Measurements from ENCODE around the gene OLFML3. TPM values are rescaled to one million over a fixed set of nuclear protein-coding genes. Genes with fewer than 3 reads are reported as not detected.

Gene OLFML3
- total and polyA plus RNA-seq, 5 experiments from 2014 or later = 0.36 to 0.49 TPM; not detected in 3

- ATAC-seq (no peak), DNase-seq (no peak)
- Mint-ChIP-seq H3K27me3 (no peaks in the 10 kb centered on the region), H3K36me3 (peaks cover 0 to 6% (median 4%) of the 10 kb centered on the region in 3 donors), H3K9me3 (peaks cover 0 to 3% (median 0%) of the 10 kb centered on the region in 9 donors), H3K27ac (peak overlapping the region in 3 of 10 donors; percentile 49 to 60 (median 56)), H3K4me3 (no peak overlapping the region), H3K4me1 (peaks cover 8 to 22% (median 20%) of the 10 kb centered on the region in 4 donors)
- POLR2A ChIA-PET = no interaction called here
Observed at GRCh38 chr1:113981962-113982931, 3.0 kb downstream of the OLFML3 start.

- peak overlapping the region in 3 of 10 donors; percentile 47 to 60 (median 58) for H3K27ac Mint-ChIP-seq
- H3K4me1 Mint-ChIP-seq = peaks cover 6 to 16% (median 15%) of the 10 kb centered on the region in 4 donors
- H3K36me3 Mint-ChIP-seq = peaks cover 0 to 6% (median 4%) of the 10 kb centered on the region in 3 donors
- POLR2A ChIA-PET = no interaction called here
- no peaks in the 10 kb centered on the region for H3K27me3 Mint-ChIP-seq
- DNase-seq = no peak
- no peak overlapping the region for H3K4me3 Mint-ChIP-seq
- peaks cover 0 to 3% (median 0%) of the 10 kb centered on the region in 9 donors for H3K9me3 Mint-ChIP-seq
- no peak for ATAC-seq
Observed at GRCh38 chr1:113982949-113983348, 3.7 kb downstream of the OLFML3 start.

- no peaks in the 10 kb centered on the region for H3K27me3 Mint-ChIP-seq
- POLR2A ChIA-PET = interaction anchor here (0.5 kb wide), 1 partner anchor 12 kb away, joined by 3 read pairs; no protein-coding TSS in a partner anchor
Observed at GRCh38 chr1:113983391-113983790, 4.1 kb downstream of the OLFML3 start.

GRCh38 chr1:113983826-113984225, 4.6 kb downstream of the OLFML3 start:
- Mint-ChIP-seq H3K4me3 (no peak overlapping the region), H3K9me3 (peaks cover 0 to 3% (median 0%) of the 10 kb centered on the region in 9 donors), H3K36me3 (peaks cover 0 to 6% (median 4%) of the 10 kb centered on the region in 3 donors), H3K4me1 (peaks cover under 1 to 8% (median 6%) of the 10 kb centered on the region in 4 donors), H3K27me3 (no peaks in the 10 kb centered on the region), H3K27ac (peak overlapping the region in 1 of 10 donors; percentile 58)
- POLR2A ChIA-PET = interaction anchor here (0.5 kb wide), 1 partner anchor 11 kb away, joined by 3 read pairs; no protein-coding TSS in a partner anchor
- ATAC-seq (no peak), DNase-seq (no peak)

More at GRCh38 chr1:113983391-113983790, 4.1 kb downstream of the OLFML3 start:
- no peak for DNase-seq
- Mint-ChIP-seq H3K9me3 (peaks cover 0 to 3% (median 0%) of the 10 kb centered on the region in 9 donors), H3K4me1 (peaks cover 3 to 12% (median 10%) of the 10 kb centered on the region in 4 donors), H3K27ac (peak overlapping the region in 3 of 10 donors; percentile 27 to 58 (median 35)), H3K4me3 (no peak overlapping the region), H3K36me3 (peaks cover 0 to 6% (median 4%) of the 10 kb centered on the region in 3 donors)
- peak in 1 of 2 donors; percentile 12 for ATAC-seq

GRCh38 chr1:113984710-113985109, 5.4 kb downstream of the OLFML3 start:
- H3K4me1 Mint-ChIP-seq = peaks cover 0 to 4% (median 2%) of the 10 kb centered on the region in 4 donors
- no peak overlapping the region for H3K4me3 Mint-ChIP-seq
- ATAC-seq (no peak), DNase-seq (no peak)
- peak overlapping the region in 1 of 10 donors; percentile 33 for H3K27ac Mint-ChIP-seq
- peaks cover 0 to 1% (median 0%) of the 10 kb centered on the region in 5 donors for H3K27me3 Mint-ChIP-seq
- H3K36me3 Mint-ChIP-seq = peaks cover 0 to 6% (median 4%) of the 10 kb centered on the region in 3 donors
- POLR2A ChIA-PET = no interaction called here
- peaks cover 0 to 3% (median 0%) of the 10 kb centered on the region in 9 donors for H3K9me3 Mint-ChIP-seq

GRCh38 chr1:113986802-113987201, 7.5 kb downstream of the OLFML3 start:
- DNase-seq (no peak), ATAC-seq (no peak)
- POLR2A ChIA-PET = no interaction called here
- peaks cover 0 to 3% (median 0%) of the 10 kb centered on the region in 9 donors for H3K9me3 Mint-ChIP-seq
- peaks cover 0 to 2% (median 0%) of the 10 kb centered on the region in 3 donors for H3K36me3 Mint-ChIP-seq
- H3K27me3 Mint-ChIP-seq = peaks cover 0 to 1% (median 0%) of the 10 kb centered on the region in 5 donors
- H3K4me3 Mint-ChIP-seq = no peak overlapping the region
- peaks cover 0 to 4% (median 2%) of the 10 kb centered on the region in 4 donors for H3K4me1 Mint-ChIP-seq
- no peak overlapping the region for H3K27ac Mint-ChIP-seq

- H3K9me3 Mint-ChIP-seq = peaks cover 0 to 3% (median 0%) of the 10 kb centered on the region in 9 donors
- POLR2A ChIA-PET = no interaction called here
- DNase-seq (no peak), ATAC-seq (no peak)
- peaks cover 0 to 1% (median 0%) of the 10 kb centered on the region in 5 donors for H3K27me3 Mint-ChIP-seq
- no peak overlapping the region for H3K27ac Mint-ChIP-seq
- no peak overlapping the region for H3K4me3 Mint-ChIP-seq
- peaks cover 0 to 2% (median 0%) of the 10 kb centered on the region in 3 donors for H3K36me3 Mint-ChIP-seq
- peaks cover 0 to 4% (median 2%) of the 10 kb centered on the region in 4 donors for H3K4me1 Mint-ChIP-seq
Observed at GRCh38 chr1:113987259-113987658, 8.0 kb downstream of the OLFML3 start.

- Mint-ChIP-seq H3K9me3 (peaks cover 6 to 23% (median 16%) of the 10 kb centered on the region in 9 donors), H3K27me3 (peaks cover 0 to 5% (median 0%) of the 10 kb centered on the region in 5 donors), H3K36me3 (peaks cover 0 to 21% (median 14%) of the 10 kb centered on the region in 3 donors), H3K27ac (no peak overlapping the region), H3K4me3 (no peak overlapping the region), H3K4me1 (no peaks in the 10 kb centered on the region)
- POLR2A ChIA-PET = no interaction called here
- DNase-seq (no peak), ATAC-seq (no peak)
Observed at GRCh38 chr1:113990530-113990929, 11.3 kb downstream of the OLFML3 start.

GRCh38 chr1:113990961-113991360, 11.7 kb downstream of the OLFML3 start:
- peaks cover 0 to 5% (median 0%) of the 10 kb centered on the region in 5 donors for H3K27me3 Mint-ChIP-seq
- no peak overlapping the region for H3K27ac Mint-ChIP-seq
- ATAC-seq (no peak), DNase-seq (no peak)
- H3K4me1 Mint-ChIP-seq = no peaks in the 10 kb centered on the region
- POLR2A ChIA-PET = no interaction called here
- H3K9me3 Mint-ChIP-seq = peaks cover 7 to 28% (median 19%) of the 10 kb centered on the region in 9 donors
- H3K4me3 Mint-ChIP-seq = no peak overlapping the region
- H3K36me3 Mint-ChIP-seq = peaks cover 0 to 24% (median 15%) of the 10 kb centered on the region in 3 donors

- peaks cover 9 to 32% (median 19%) of the 10 kb centered on the region in 9 donors for H3K9me3 Mint-ChIP-seq
- ATAC-seq (no peak), DNase-seq (no peak)
- POLR2A ChIA-PET = no interaction called here
- H3K36me3 Mint-ChIP-seq = peaks cover 0 to 24% (median 15%) of the 10 kb centered on the region in 3 donors
- H3K27ac Mint-ChIP-seq = no peak overlapping the region
- no peak overlapping the region for H3K4me3 Mint-ChIP-seq
- H3K4me1 Mint-ChIP-seq = no peaks in the 10 kb centered on the region
- peaks cover 0 to 5% (median 0%) of the 10 kb centered on the region in 5 donors for H3K27me3 Mint-ChIP-seq
Observed at GRCh38 chr1:113991467-113991997, 12.3 kb downstream of the OLFML3 start.

- POLR2A ChIA-PET = no interaction called here
- ATAC-seq = no peak
- H3K27me3 Mint-ChIP-seq = peaks cover 0 to 6% (median 0%) of the 10 kb centered on the region in 5 donors
Observed at GRCh38 chr1:113993072-113993471, 13.8 kb downstream of the OLFML3 start.

GRCh38 chr1:113993766-113994165, 14.5 kb downstream of the OLFML3 start:
- Mint-ChIP-seq H3K9me3 (peaks cover 9 to 32% (median 23%) of the 10 kb centered on the region in 9 donors), H3K4me3 (no peak overlapping the region), H3K27me3 (peaks cover 0 to 8% (median 0%) of the 10 kb centered on the region in 5 donors), H3K27ac (no peak overlapping the region), H3K36me3 (peaks cover 0 to 24% (median 19%) of the 10 kb centered on the region in 3 donors), H3K4me1 (peaks cover 4 to 9% (median 5%) of the 10 kb centered on the region in 4 donors)
- POLR2A ChIA-PET = no interaction called here
- ATAC-seq (no peak), DNase-seq (no peak)

More at GRCh38 chr1:113993072-113993471, 13.8 kb downstream of the OLFML3 start:
- Mint-ChIP-seq H3K9me3 (peaks cover 9 to 32% (median 23%) of the 10 kb centered on the region in 9 donors), H3K27ac (no peak overlapping the region), H3K4me1 (peaks cover 0 to 2% (median under 1%) of the 10 kb centered on the region in 4 donors), H3K4me3 (no peak overlapping the region), H3K36me3 (peaks cover 0 to 24% (median 19%) of the 10 kb centered on the region in 3 donors)
- no peak for DNase-seq

Measured in naive thymus-derived CD8-positive, alpha-beta T cell (primary cell).